ENCODE results near the gene LARGE2. TPM values are rescaled to one million over a fixed set of nuclear protein-coding genes. Genes with fewer than 3 reads are reported as not detected.
A peak's percentile ranks its signal among the peaks of the same experiment; 100 is the strongest.

LARGE2 gene
- total and polyA plus RNA-seq, 2 experiments from 2014 or later: 89.8 to 107 TPM

DNA sequence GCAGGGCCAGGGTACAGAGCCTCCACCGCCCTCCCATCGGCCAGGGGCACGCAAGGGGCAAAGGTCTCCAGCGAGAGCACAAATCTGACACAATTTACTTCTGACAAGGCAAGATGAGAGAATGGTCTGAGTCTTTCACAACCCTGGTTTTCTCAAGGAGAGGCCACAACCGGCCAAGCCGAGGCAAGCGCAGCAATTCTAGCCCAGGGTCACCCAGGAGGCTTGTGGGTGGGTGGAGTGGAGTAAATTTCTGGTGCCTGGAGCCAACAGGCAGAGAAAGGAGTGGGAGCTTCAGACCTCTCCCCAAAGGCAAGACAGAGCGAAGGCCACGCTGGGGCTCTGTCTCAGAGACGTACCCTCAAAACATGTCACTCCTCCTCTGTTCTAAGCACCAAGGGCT is 9.3 kb downstream of the LARGE2 start:
- no peak for DNase-seq (ENCODE audit: low spot score)
- H3K36me3 ChIP-seq (ENCODE audit: insufficient read depth): peaks cover 11% of the 10 kb centered on the region; the same call in 1 of the 2 replicates
- no peaks in the 10 kb centered on the region; the same call in 1 of the 2 replicates for H3K4me1 ChIP-seq (ENCODE audit: insufficient read depth)
- H2AFZ ChIP-seq: no peak overlapping the region
- no peak for TF ChIP-seq NANOG (IDR thresholded peaks at IDR 0.05; ENCODE audit: borderline replicate concordance)
- no peaks in the 10 kb centered on the region for H3K79me2 ChIP-seq (replicated peaks; ENCODE audit: insufficient read depth)
- no peak overlapping the region for H3K4me2 ChIP-seq
- peaks cover 38% of the 10 kb centered on the region for H3K36me3 Mint-ChIP-seq (ENCODE audit: low read depth)
- H3K4me3 ChIP-seq: no peak overlapping the region
- H3K27ac ChIP-seq (ENCODE audit: low read depth): peak overlapping the region; percentile 45; the same call in 1 of the 2 replicates
- peaks cover 4% of the 10 kb centered on the region for H4K20me1 ChIP-seq (replicated peaks; ENCODE audit: insufficient read depth)
- no peaks in the 10 kb centered on the region for H3K9me3 Mint-ChIP-seq
- peaks cover 17% of the 10 kb centered on the region for H3K4me1 Mint-ChIP-seq
- peaks cover 11% of the 10 kb centered on the region for H3K27me3 Mint-ChIP-seq (ENCODE audit: insufficient read depth, low read depth, poor library complexity)
- H3K9me2 ChIP-seq (ENCODE audit: insufficient read depth): no peaks in the 10 kb centered on the region
- 0 out of 2 replicates have a peak, but pooled peaks cover 6% of the 10 kb centered on the region for H3F3A ChIP-seq (replicated peaks; ENCODE audit: low read depth)
- no peaks in the 10 kb centered on the region for H3K27me3 ChIP-seq (ENCODE audit: insufficient read depth)
- no peak overlapping the region for H3K4me3 Mint-ChIP-seq
- H3K27ac Mint-ChIP-seq: no peak overlapping the region
- no peak for ATAC-seq

GRCh38 chr11:45932217-45932616 is 9.8 kb downstream of the LARGE2 start:
- H3K79me2 ChIP-seq (replicated peaks; ENCODE audit: insufficient read depth): 0 out of 2 replicates have a peak, but pooled peaks cover 2% of the 10 kb centered on the region
- H2AFZ ChIP-seq: no peak overlapping the region
- Mint-ChIP-seq H3K4me3 (no peak overlapping the region), H3K27me3 (ENCODE audit: insufficient read depth, low read depth, poor library complexity) (peaks cover 11% of the 10 kb centered on the region), H3K27ac (no peak overlapping the region), H3K4me1 (peaks cover 17% of the 10 kb centered on the region), H3K9me3 (no peaks in the 10 kb centered on the region), H3K36me3 (ENCODE audit: low read depth) (peaks cover 33% of the 10 kb centered on the region)
- DNase-seq (ENCODE audit: low spot score): no peak
- H3K4me1 ChIP-seq (ENCODE audit: insufficient read depth): no peaks in the 10 kb centered on the region; the same call in 1 of the 2 replicates
- H3F3A ChIP-seq (replicated peaks; ENCODE audit: low read depth): 0 out of 2 replicates have a peak, but pooled peaks cover 6% of the 10 kb centered on the region
- ATAC-seq: no peak
- H3K36me3 ChIP-seq (ENCODE audit: insufficient read depth): peaks cover 11% of the 10 kb centered on the region; the same call in 1 of the 2 replicates
- no peak overlapping the region for H3K4me2 ChIP-seq
- no peak overlapping the region for H3K4me3 ChIP-seq
- peaks cover 4% of the 10 kb centered on the region for H4K20me1 ChIP-seq (replicated peaks; ENCODE audit: insufficient read depth)
- no peaks in the 10 kb centered on the region for H3K27me3 ChIP-seq (ENCODE audit: insufficient read depth)
- H3K27ac ChIP-seq (ENCODE audit: low read depth): 0 out of 2 replicates have a peak overlapping the region, but pooled peaks have one; percentile 45
- no peaks in the 10 kb centered on the region for H3K9me2 ChIP-seq (ENCODE audit: insufficient read depth)
- TF ChIP-seq ETS1 (IDR thresholded peaks at IDR 0.05) (no peak), CREB1 (CRISPR knock-in tag; IDR thresholded peaks at IDR 0.05; ENCODE audit: low read depth) (no peak), STAT1 (IDR thresholded peaks at IDR 0.05; ENCODE audit: unreplicated experiment) (no peak), ZNF331 (CRISPR knock-in tag; IDR thresholded peaks at IDR 0.05; ENCODE audit: low read depth) (no peak), JUNB (IDR thresholded peaks at IDR 0.05; ENCODE audit: unreplicated experiment) (no peak), POLR2AphosphoS5 (IDR thresholded peaks at IDR 0.05; ENCODE audit: low read depth) (no peak), REST (IDR thresholded peaks at IDR 0.05; ENCODE audit: unreplicated experiment) (no peak), NANOG (IDR thresholded peaks at IDR 0.05; ENCODE audit: borderline replicate concordance) (no peak)
- TF ChIP-seq, protein P1, sequence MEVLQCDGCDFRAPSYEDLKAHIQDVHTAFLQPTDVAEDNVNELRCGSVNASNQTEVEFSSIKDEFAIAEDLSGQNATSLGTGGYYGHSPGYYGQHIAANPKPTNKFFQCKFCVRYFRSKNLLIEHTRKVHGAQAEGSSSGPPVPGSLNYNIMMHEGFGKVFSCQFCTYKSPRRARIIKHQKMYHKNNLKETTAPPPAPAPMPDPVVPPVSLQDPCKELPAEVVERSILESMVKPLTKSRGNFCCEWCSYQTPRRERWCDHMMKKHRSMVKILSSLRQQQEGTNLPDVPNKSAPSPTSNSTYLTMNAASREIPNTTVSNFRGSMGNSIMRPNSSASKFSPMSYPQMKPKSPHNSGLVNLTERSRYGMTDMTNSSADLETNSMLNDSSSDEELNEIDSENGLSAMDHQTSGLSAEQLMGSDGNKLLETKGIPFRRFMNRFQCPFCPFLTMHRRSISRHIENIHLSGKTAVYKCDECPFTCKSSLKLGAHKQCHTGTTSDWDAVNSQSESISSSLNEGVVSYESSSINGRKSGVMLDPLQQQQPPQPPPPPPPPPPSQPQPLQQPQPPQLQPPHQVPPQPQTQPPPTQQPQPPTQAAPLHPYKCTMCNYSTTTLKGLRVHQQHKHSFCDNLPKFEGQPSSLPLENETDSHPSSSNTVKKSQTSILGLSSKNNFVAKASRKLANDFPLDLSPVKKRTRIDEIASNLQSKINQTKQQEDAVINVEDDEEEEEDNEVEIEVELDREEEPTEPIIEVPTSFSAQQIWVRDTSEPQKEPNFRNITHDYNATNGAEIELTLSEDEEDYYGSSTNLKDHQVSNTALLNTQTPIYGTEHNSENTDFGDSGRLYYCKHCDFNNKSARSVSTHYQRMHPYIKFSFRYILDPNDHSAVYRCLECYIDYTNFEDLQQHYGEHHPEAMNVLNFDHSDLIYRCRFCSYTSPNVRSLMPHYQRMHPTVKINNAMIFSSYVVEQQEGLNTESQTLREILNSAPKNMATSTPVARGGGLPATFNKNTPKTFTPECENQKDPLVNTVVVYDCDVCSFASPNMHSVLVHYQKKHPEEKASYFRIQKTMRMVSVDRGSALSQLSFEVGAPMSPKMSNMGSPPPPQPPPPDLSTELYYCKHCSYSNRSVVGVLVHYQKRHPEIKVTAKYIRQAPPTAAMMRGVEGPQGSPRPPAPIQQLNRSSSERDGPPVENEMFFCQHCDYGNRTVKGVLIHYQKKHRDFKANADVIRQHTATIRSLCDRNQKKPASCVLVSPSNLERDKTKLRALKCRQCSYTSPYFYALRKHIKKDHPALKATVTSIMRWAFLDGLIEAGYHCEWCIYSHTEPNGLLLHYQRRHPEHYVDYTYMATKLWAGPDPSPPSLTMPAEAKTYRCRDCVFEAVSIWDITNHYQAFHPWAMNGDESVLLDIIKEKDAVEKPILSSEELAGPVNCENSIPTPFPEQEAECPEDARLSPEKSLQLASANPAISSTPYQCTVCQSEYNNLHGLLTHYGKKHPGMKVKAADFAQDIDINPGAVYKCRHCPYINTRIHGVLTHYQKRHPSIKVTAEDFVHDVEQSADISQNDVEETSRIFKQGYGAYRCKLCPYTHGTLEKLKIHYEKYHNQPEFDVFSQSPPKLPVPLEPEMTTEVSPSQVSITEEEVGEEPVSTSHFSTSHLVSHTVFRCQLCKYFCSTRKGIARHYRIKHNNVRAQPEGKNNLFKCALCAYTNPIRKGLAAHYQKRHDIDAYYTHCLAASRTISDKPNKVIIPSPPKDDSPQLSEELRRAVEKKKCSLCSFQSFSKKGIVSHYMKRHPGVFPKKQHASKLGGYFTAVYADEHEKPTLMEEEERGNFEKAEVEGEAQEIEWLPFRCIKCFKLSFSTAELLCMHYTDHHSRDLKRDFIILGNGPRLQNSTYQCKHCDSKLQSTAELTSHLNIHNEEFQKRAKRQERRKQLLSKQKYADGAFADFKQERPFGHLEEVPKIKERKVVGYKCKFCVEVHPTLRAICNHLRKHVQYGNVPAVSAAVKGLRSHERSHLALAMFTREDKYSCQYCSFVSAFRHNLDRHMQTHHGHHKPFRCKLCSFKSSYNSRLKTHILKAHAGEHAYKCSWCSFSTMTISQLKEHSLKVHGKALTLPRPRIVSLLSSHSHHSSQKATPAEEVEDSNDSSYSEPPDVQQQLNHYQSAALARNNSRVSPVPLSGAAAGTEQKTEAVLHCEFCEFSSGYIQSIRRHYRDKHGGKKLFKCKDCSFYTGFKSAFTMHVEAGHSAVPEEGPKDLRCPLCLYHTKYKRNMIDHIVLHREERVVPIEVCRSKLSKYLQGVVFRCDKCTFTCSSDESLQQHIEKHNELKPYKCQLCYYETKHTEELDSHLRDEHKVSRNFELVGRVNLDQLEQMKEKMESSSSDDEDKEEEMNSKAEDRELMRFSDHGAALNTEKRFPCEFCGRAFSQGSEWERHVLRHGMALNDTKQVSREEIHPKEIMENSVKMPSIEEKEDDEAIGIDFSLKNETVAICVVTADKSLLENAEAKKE (CRISPR knock-in tag; IDR thresholded peaks at IDR 0.05): no peak
